Measurements from ENCODE around the gene SNX10.

DNA sequence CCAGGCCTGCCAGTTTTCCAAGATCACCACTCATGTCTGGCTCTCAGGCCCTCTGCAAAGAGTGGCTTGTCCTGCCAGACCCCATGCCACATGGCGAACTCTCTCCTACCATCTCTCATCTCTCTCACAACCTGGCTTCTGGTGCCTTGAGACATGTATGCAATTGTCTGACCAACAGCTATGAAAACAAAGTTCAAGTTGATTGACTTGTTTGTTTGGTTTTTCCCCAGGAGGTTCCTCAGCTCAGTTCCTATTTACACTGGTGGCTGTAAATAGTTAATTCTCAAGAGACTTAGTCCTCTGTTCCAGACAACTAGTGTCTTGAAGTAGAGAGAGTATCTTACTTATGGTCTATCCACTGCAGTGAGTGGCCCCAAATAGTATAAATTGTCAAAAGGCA, 131.8 kb downstream of the SNX10 start:
- TF ChIP-seq GATA2 (IDR thresholded peaks at IDR 0.05; ENCODE audit: low read depth, low read length) (no peak), GATA3 (IDR thresholded peaks at IDR 0.05; ENCODE audit: low read depth, low read length) (no peak)

All from SH-SY5Y (cell line).